Stimulated activated memory B cell treated with anti-CD40 and anti-IgM and Interleukin-4, amounts not matched to agents 10 μg/mL and 1 μg/mL and 100 μg/mL, for 72 hours (primary cell): ENCODE data around the gene LRRK1.

Source experiments
- ATAC-seq: fragments of 150-1000 bp; cut with Tn5 transposase; 2 replicates; pipeline ENCODE4 v1.10.0; 2021
- H3K27ac Mint-ChIP-seq: one replicate; pipeline ENCODE4 v1.8.0; 2022; ENCODE audit warnings: mild to moderate bottlenecking, mixed read lengths
- H3K27me3 Mint-ChIP-seq: one replicate; pipeline ENCODE4 v1.8.0; 2022; ENCODE audit warnings: mixed read lengths
- H3K36me3 Mint-ChIP-seq: one replicate; pipeline ENCODE4 v1.8.0; 2022; ENCODE audit warnings: mixed read lengths
- H3K4me1 Mint-ChIP-seq: one replicate; pipeline ENCODE4 v1.8.0; 2022; ENCODE audit warnings: mixed read lengths
- H3K4me3 Mint-ChIP-seq: one replicate; pipeline ENCODE4 v1.8.0; 2022; ENCODE audit warnings: mild to moderate bottlenecking, moderate library complexity, mixed read lengths
- H3K9me3 Mint-ChIP-seq: one replicate; pipeline ENCODE4 v1.8.0; 2022; ENCODE audit warnings: mixed read lengths

Gene LRRK1

GRCh38 chr15:101111570-101112262 lies 192.6 kb downstream of the LRRK1 start:
- Mint-ChIP-seq H3K4me3 (no peak overlapping the region), H3K4me1 (peaks cover 8% of the 10 kb centered on the region), H3K27me3 (peaks cover 18% of the 10 kb centered on the region), H3K36me3 (no peaks in the 10 kb centered on the region), H3K27ac (no peak overlapping the region), H3K9me3 (peaks cover 3% of the 10 kb centered on the region)
- no peak for ATAC-seq

GRCh38 chr15:101112336-101113113 lies 193.4 kb downstream of the LRRK1 start:
- H3K4me3 Mint-ChIP-seq = no peak overlapping the region
- H3K36me3 Mint-ChIP-seq = no peaks in the 10 kb centered on the region
- peaks cover 3% of the 10 kb centered on the region for H3K9me3 Mint-ChIP-seq
- H3K27me3 Mint-ChIP-seq = peaks cover 18% of the 10 kb centered on the region
- no peak for ATAC-seq
- H3K27ac Mint-ChIP-seq = no peak overlapping the region
- H3K4me1 Mint-ChIP-seq = peaks cover 8% of the 10 kb centered on the region

GRCh38 chr15:101113114-101114005 lies 194.2 kb downstream of the LRRK1 start:
- Mint-ChIP-seq H3K4me1 (peaks cover 8% of the 10 kb centered on the region), H3K27ac (no peak overlapping the region), H3K36me3 (no peaks in the 10 kb centered on the region), H3K4me3 (no peak overlapping the region), H3K9me3 (peaks cover 3% of the 10 kb centered on the region), H3K27me3 (peaks cover 18% of the 10 kb centered on the region)
- ATAC-seq = no peak

GRCh38 chr15:101114166-101114565 lies 195.0 kb downstream of the LRRK1 start:
- no peaks in the 10 kb centered on the region for H3K9me3 Mint-ChIP-seq
- H3K36me3 Mint-ChIP-seq = no peaks in the 10 kb centered on the region
- no peak overlapping the region for H3K27ac Mint-ChIP-seq
- peaks cover 8% of the 10 kb centered on the region for H3K4me1 Mint-ChIP-seq
- H3K4me3 Mint-ChIP-seq = no peak overlapping the region
- peaks cover 18% of the 10 kb centered on the region for H3K27me3 Mint-ChIP-seq
- ATAC-seq = no peak

- H3K4me3 Mint-ChIP-seq = no peak overlapping the region
- H3K9me3 Mint-ChIP-seq = no peaks in the 10 kb centered on the region
- H3K36me3 Mint-ChIP-seq = no peaks in the 10 kb centered on the region
- H3K4me1 Mint-ChIP-seq = peaks cover 8% of the 10 kb centered on the region
- H3K27ac Mint-ChIP-seq = no peak overlapping the region
- no peak for ATAC-seq
- peaks cover 18% of the 10 kb centered on the region for H3K27me3 Mint-ChIP-seq
Observed at GRCh38 chr15:101114610-101115009, 195.5 kb downstream of the LRRK1 start.

GRCh38 chr15:101115393-101115785 lies 196.2 kb downstream of the LRRK1 start:
- H3K9me3 Mint-ChIP-seq = no peaks in the 10 kb centered on the region
- ATAC-seq = no peak
- no peaks in the 10 kb centered on the region for H3K36me3 Mint-ChIP-seq
- H3K27ac Mint-ChIP-seq = no peak overlapping the region
- peaks cover 18% of the 10 kb centered on the region for H3K27me3 Mint-ChIP-seq
- H3K4me3 Mint-ChIP-seq = no peak overlapping the region
- H3K4me1 Mint-ChIP-seq = peaks cover 8% of the 10 kb centered on the region

GRCh38 chr15:101115786-101116680 lies 196.9 kb downstream of the LRRK1 start:
- ATAC-seq = no peak
- H3K4me1 Mint-ChIP-seq = peaks cover 11% of the 10 kb centered on the region
- H3K4me3 Mint-ChIP-seq = no peak overlapping the region
- no peaks in the 10 kb centered on the region for H3K9me3 Mint-ChIP-seq
- peaks cover 17% of the 10 kb centered on the region for H3K27me3 Mint-ChIP-seq
- H3K27ac Mint-ChIP-seq = no peak overlapping the region
- H3K36me3 Mint-ChIP-seq = no peaks in the 10 kb centered on the region

GRCh38 chr15:101116681-101116976 lies 197.5 kb downstream of the LRRK1 start:
- H3K4me3 Mint-ChIP-seq = no peak overlapping the region
- H3K4me1 Mint-ChIP-seq = peaks cover 17% of the 10 kb centered on the region
- H3K27ac Mint-ChIP-seq = no peak overlapping the region
- no peaks in the 10 kb centered on the region for H3K36me3 Mint-ChIP-seq
- ATAC-seq = no peak
- peaks cover 11% of the 10 kb centered on the region for H3K27me3 Mint-ChIP-seq
- no peaks in the 10 kb centered on the region for H3K9me3 Mint-ChIP-seq

GRCh38 chr15:101118116-101118515 lies 199.0 kb downstream of the LRRK1 start:
- H3K4me3 Mint-ChIP-seq = no peak overlapping the region
- no peak overlapping the region for H3K27ac Mint-ChIP-seq
- H3K4me1 Mint-ChIP-seq = peaks cover 25% of the 10 kb centered on the region
- ATAC-seq = no peak
- H3K36me3 Mint-ChIP-seq = no peaks in the 10 kb centered on the region
- H3K9me3 Mint-ChIP-seq = no peaks in the 10 kb centered on the region
- peaks cover 10% of the 10 kb centered on the region for H3K27me3 Mint-ChIP-seq

GRCh38 chr15:101118615-101119014 lies 199.5 kb downstream of the LRRK1 start:
- H3K27me3 Mint-ChIP-seq = peaks cover 10% of the 10 kb centered on the region
- no peaks in the 10 kb centered on the region for H3K36me3 Mint-ChIP-seq
- H3K4me3 Mint-ChIP-seq = no peak overlapping the region
- H3K27ac Mint-ChIP-seq = no peak overlapping the region
- H3K4me1 Mint-ChIP-seq = peaks cover 27% of the 10 kb centered on the region
- ATAC-seq = no peak
- no peaks in the 10 kb centered on the region for H3K9me3 Mint-ChIP-seq

- H3K4me1 Mint-ChIP-seq = peaks cover 30% of the 10 kb centered on the region
- H3K9me3 Mint-ChIP-seq = no peaks in the 10 kb centered on the region
- H3K36me3 Mint-ChIP-seq = no peaks in the 10 kb centered on the region
- no peak for ATAC-seq
- peaks cover 4% of the 10 kb centered on the region for H3K27me3 Mint-ChIP-seq
- no peak overlapping the region for H3K27ac Mint-ChIP-seq
- no peak overlapping the region for H3K4me3 Mint-ChIP-seq
Observed at GRCh38 chr15:101119181-101119580, 200.0 kb downstream of the LRRK1 start.
